Transverse colon (tissue), 4 donors: ENCODE results near the gene SERPINB6.

Experiments used
- EP300 ChIP-seq: sonication (generic); formaldehyde crosslinking; IDR thresholded peaks from one replicate; pipeline ENCODE4 v1.6.1; 2017; ENCODE audit warnings: antibody characterized with exemption, low read depth
- POLR2A ChIP-seq: fragments of 450-650 bp; IDR thresholded peaks from one replicate; pipeline ENCODE4 v1.6.1; 2016; ENCODE audit warnings: antibody characterized with exemption, mild to moderate bottlenecking, moderate library complexity
- POLR2AphosphoS5 ChIP-seq, 3 donors: sonication (generic); formaldehyde crosslinking; IDR thresholded peaks; one replicate each; pipeline ENCODE4 v1.6.1; 2016; ENCODE audit warnings: antibody characterized with exemption in 3 of 3
- TF ChIP-seq, protein P1 (sequence below), 5 experiments: fragments of 200-600 bp in 3 of 5; fragments of 450-650 bp in 2 of 5; sonication (generic) in 3 of 5; IDR thresholded peaks; 1 replicate in 2 of 5; 2 replicates in 3 of 5; pipeline ENCODE4 v1.5.1; 2016 to 2017; ENCODE audit warnings: antibody characterized with exemption in 5 of 5, inconsistent platforms in 3 of 5, mild to moderate bottlenecking in 2 of 5, moderate library complexity in 1 of 5

DNA sequence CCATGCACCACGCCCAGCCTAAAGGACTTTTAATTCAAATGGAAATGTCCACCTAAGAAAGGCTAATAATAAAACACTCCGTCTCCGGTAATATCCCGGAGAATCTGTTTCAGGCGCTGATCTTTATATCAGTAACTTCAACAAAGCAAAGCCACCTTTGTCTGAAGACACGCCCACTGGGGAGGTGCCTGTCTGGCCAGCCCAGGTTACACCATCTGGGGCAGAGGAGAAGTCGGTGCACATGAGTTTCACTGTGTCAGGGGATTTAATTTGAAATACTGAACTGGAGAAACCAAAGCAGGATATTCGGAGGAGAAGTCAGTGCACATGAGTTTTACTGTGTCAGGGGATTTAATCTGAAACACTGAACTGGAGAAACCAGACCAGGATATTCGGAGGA is 9.4 kb downstream of the SERPINB6 start:
- TF ChIP-seq, protein P1, sequence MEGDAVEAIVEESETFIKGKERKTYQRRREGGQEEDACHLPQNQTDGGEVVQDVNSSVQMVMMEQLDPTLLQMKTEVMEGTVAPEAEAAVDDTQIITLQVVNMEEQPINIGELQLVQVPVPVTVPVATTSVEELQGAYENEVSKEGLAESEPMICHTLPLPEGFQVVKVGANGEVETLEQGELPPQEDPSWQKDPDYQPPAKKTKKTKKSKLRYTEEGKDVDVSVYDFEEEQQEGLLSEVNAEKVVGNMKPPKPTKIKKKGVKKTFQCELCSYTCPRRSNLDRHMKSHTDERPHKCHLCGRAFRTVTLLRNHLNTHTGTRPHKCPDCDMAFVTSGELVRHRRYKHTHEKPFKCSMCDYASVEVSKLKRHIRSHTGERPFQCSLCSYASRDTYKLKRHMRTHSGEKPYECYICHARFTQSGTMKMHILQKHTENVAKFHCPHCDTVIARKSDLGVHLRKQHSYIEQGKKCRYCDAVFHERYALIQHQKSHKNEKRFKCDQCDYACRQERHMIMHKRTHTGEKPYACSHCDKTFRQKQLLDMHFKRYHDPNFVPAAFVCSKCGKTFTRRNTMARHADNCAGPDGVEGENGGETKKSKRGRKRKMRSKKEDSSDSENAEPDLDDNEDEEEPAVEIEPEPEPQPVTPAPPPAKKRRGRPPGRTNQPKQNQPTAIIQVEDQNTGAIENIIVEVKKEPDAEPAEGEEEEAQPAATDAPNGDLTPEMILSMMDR (IDR thresholded peaks at IDR 0.05), result no peak
- no peak for TF ChIP-seq EP300
- TF ChIP-seq POLR2A, result no peak
- no peak for TF ChIP-seq POLR2AphosphoS5 (IDR thresholded peaks at IDR 0.05)
